Loucy (cell line): ENCODE measurements around the gene ZNF326.

Experiments used
- H2AFZ ChIP-seq: fragments of 200-600 bp; sonication (generic); 2 replicates; pipeline ENCODE4 v1.6.0; 2016; ENCODE audit warnings: antibody characterized with exemption, mild to moderate bottlenecking, low read length, moderate library complexity
- H3F3A ChIP-seq: fragments of 200-600 bp; 2 replicates; pipeline ENCODE4 v1.6.0; 2016; ENCODE audit warnings: antibody characterized with exemption, low read depth, mild to moderate bottlenecking
- H3K27me3 ChIP-seq: fragments of 200-600 bp; sonication (generic); 2 replicates; pipeline ENCODE4 v1.6.1; 2014; ENCODE audit warnings: low read length, mild to moderate bottlenecking; ENCODE audit not compliant: insufficient read depth, poor library complexity, severe bottlenecking
- H3K36me3 ChIP-seq: fragments of 200-600 bp; sonication (generic); 2 replicates; pipeline ENCODE4 v1.6.1; 2016; ENCODE audit warnings: low read length; ENCODE audit not compliant: insufficient read depth
- H3K4me1 ChIP-seq: fragments of 200-600 bp; sonication (generic); 2 replicates; pipeline ENCODE4 v1.5.1; 2014; ENCODE audit warnings: low read length, mild to moderate bottlenecking; ENCODE audit not compliant: insufficient read depth, poor library complexity, severe bottlenecking
- H3K4me2 ChIP-seq: fragments of 200-600 bp; sonication (generic); 2 replicates; pipeline ENCODE4 v1.6.0; 2014; ENCODE audit warnings: antibody characterized with exemption, low read length, low read depth, mild to moderate bottlenecking; ENCODE audit not compliant: poor library complexity, severe bottlenecking
- H3K4me3 ChIP-seq: fragments of 200-600 bp; sonication (generic); 2 replicates; pipeline ENCODE4 v1.5.1; 2014; ENCODE audit warnings: low read length, mild to moderate bottlenecking, mixed read lengths; ENCODE audit not compliant: poor library complexity, severe bottlenecking
- H3K79me2 ChIP-seq: fragments of 200-600 bp; sonication (generic); 2 replicates; pipeline ENCODE4 v1.6.1; 2014; ENCODE audit warnings: low read length; ENCODE audit not compliant: insufficient read depth
- H3K9ac ChIP-seq: fragments of 200-600 bp; sonication (generic); 2 replicates; pipeline ENCODE4 v1.6.0; 2014; ENCODE audit warnings: mild to moderate bottlenecking, low read depth, low read length, moderate library complexity; ENCODE audit not compliant: poor library complexity, severe bottlenecking
- H3K9me2 ChIP-seq: fragments of 200-600 bp; sonication (generic); replicated peaks from 2 replicates; pipeline ENCODE4 v1.6.1; 2016; ENCODE audit warnings: low read depth, low read length, mixed read lengths
- H3K9me3 ChIP-seq: fragments of 200-600 bp; sonication (generic); 2 replicates; pipeline ENCODE4 v1.6.1; 2014; ENCODE audit warnings: mild to moderate bottlenecking, antibody characterized with exemption, low read length, low read depth; ENCODE audit not compliant: insufficient read depth
- H4K20me1 ChIP-seq: fragments of 200-600 bp; sonication (generic); 2 replicates; pipeline ENCODE4 v1.6.0; 2014; ENCODE audit warnings: antibody characterized with exemption, low read length, mild to moderate bottlenecking; ENCODE audit not compliant: insufficient read depth, poor library complexity, severe bottlenecking
- EZH2phosphoT487 ChIP-seq: fragments of 200-600 bp; IDR thresholded peaks from 2 replicates; pipeline ENCODE4 v1.6.1; 2018; ENCODE audit warnings: antibody characterized with exemption, mild to moderate bottlenecking, moderate library complexity, borderline replicate concordance
- TF ChIP-seq, protein P1 (sequence below): fragments of 200-600 bp; sonication (generic); conservative IDR thresholded peaks from 2 replicates; pipeline ENCODE4 v1.5.1; 2014; ENCODE audit warnings: mild to moderate bottlenecking, antibody characterized with exemption, low read length

ZNF326 gene, protein sequence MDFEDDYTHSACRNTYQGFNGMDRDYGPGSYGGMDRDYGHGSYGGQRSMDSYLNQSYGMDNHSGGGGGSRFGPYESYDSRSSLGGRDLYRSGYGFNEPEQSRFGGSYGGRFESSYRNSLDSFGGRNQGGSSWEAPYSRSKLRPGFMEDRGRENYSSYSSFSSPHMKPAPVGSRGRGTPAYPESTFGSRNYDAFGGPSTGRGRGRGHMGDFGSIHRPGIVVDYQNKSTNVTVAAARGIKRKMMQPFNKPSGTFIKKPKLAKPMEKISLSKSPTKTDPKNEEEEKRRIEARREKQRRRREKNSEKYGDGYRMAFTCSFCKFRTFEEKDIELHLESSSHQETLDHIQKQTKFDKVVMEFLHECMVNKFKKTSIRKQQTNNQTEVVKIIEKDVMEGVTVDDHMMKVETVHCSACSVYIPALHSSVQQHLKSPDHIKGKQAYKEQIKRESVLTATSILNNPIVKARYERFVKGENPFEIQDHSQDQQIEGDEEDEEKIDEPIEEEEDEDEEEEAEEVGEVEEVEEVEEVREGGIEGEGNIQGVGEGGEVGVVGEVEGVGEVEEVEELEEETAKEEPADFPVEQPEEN

DNA sequence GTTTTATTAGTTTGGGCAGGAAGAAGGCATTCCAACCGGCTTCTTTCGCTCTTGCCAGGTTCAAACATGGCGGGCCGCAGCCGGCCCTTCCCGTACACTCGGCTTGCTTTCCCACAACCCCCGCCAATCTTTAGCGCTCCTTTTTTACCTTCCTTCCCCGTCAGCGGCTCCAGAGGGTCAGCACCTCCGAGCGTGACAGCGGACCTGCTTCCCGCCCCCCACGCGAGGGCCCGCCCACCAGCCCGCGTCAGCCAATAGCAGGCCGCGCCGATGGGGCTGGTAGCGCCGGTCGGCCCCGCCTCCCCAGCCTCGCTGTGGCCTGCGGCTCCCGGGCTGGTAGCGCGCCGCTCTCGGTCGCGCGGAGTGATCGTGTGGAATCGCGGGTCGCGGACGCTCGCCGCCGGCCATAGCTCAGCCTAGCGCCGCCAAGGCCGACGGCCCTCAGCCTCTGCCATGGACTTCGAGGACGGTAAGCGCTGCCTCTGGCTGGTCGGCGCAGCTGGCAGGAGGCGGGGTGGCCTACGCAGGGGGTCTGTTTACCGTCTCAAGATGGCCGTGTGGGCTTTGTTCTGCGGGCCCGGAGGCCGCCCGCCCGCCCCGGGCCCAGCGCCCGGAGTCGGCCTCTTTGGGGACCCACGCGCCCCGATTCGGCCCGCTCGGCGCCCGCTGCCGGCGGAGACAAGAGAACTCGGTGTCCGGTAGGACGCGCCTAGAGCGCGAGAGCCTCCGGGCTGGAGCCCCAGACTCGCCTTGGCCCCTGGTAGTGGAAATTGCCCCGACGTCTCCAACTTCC, at the start of gene ZNF326:
ZNF326 (plus strand) TSS at position 306 of the 793 bp plus-strand sequence; CDS start at position 454, 148 bp downstream.
- Histone ChIP-seq H3K4me2 (peak within 1 kb of the TSS; percentile 97), H3K9me2 (no peaks in the 10 kb centered on the region), H3K79me2 (peaks cover 50% of the 10 kb centered on the region), H3K9me3 (no peaks in the 10 kb centered on the region), H4K20me1 (peaks cover 48% of the 10 kb centered on the region), H3K9ac (peak within 1 kb of the TSS; percentile 91), H3K27me3 (no peaks in the 10 kb centered on the region), H3K36me3 (no peaks in the 10 kb centered on the region; the same call in 1 of the 2 replicates), H3K4me3 (peak within 1 kb of the TSS; percentile 94), H3F3A (peaks cover 4% of the 10 kb centered on the region; the same call in 1 of the 2 replicates), H2AFZ (peak within 1 kb of the TSS; percentile 93), H3K4me1 (peaks cover 43% of the 10 kb centered on the region)
- TF ChIP-seq EZH2phosphoT487, result no peak
- TF ChIP-seq, protein P1, sequence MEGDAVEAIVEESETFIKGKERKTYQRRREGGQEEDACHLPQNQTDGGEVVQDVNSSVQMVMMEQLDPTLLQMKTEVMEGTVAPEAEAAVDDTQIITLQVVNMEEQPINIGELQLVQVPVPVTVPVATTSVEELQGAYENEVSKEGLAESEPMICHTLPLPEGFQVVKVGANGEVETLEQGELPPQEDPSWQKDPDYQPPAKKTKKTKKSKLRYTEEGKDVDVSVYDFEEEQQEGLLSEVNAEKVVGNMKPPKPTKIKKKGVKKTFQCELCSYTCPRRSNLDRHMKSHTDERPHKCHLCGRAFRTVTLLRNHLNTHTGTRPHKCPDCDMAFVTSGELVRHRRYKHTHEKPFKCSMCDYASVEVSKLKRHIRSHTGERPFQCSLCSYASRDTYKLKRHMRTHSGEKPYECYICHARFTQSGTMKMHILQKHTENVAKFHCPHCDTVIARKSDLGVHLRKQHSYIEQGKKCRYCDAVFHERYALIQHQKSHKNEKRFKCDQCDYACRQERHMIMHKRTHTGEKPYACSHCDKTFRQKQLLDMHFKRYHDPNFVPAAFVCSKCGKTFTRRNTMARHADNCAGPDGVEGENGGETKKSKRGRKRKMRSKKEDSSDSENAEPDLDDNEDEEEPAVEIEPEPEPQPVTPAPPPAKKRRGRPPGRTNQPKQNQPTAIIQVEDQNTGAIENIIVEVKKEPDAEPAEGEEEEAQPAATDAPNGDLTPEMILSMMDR, result no peak

DNA sequence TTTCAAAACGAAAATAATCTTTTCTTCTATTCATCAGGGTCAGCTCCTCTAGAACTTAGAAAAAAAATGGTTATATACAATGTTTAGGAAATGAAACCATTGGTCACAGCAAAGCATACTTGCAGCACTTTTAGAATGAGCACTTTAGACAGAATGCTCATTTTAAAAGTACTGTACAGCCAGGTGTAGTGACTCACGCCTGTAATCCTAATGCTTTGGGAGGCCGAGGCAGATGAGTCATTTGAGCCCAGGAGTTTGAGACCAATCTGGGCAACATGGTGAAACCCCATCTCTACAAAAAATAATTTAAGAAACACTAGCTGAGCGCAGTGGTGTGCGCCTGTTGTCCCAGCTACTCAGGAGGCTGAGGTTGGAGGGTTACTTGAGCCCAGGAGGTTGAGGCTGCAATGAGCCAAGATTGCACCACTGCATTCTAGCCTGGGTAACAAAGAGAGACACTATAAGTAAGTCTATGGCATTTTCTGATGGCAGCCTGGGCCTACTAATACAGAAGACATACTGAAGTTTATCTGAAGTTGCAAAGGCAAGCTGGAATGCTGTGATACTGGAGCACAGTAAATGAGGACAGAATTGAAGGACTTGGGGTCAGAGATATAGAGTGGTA, 48.9 kb upstream of the ZNF326 start:
- H3K4me2 ChIP-seq, result no peak overlapping the region

DNA sequence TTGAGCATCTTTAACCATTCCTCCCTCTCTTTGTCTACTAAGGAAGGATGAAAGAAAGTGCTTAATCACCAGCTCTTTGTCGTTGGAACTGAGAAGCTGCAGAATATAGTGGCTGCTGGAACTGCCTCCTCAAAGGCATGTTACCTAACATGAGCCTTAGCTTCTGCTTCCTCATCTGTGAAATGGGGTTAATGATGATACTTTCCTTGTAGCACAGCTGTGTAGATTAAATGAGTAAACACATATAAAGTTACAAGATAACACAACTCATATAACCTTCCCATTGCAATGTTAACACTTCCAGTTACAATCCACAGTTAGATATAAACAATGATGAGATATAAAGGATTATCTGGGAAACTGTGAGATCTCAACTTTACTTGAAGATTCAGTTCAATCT, 48.4 kb upstream of the ZNF326 start:
- Histone ChIP-seq H3K4me2 (no peak overlapping the region), H3K9me3 (no peaks in the 10 kb centered on the region), H3K36me3 (no peaks in the 10 kb centered on the region), H3K9ac (no peak overlapping the region), H3K4me1 (no peaks in the 10 kb centered on the region), H3K79me2 (no peaks in the 10 kb centered on the region), H3F3A (0 out of 2 replicates have a peak, but pooled peaks cover under 1% of the 10 kb centered on the region), H4K20me1 (no peaks in the 10 kb centered on the region), H3K27me3 (no peaks in the 10 kb centered on the region), H3K4me3 (no peak overlapping the region), H3K9me2 (no peaks in the 10 kb centered on the region), H2AFZ (no peak overlapping the region)
- no peak for TF ChIP-seq EZH2phosphoT487
- TF ChIP-seq, protein P1, result no peak

More for the DNA sequence above, 48.9 kb upstream of the ZNF326 start:
- Histone ChIP-seq H4K20me1 (no peaks in the 10 kb centered on the region), H2AFZ (no peak overlapping the region), H3K9me3 (no peaks in the 10 kb centered on the region), H3K4me1 (peaks cover 4% of the 10 kb centered on the region), H3K79me2 (no peaks in the 10 kb centered on the region), H3K9me2 (no peaks in the 10 kb centered on the region), H3K4me3 (no peak overlapping the region), H3K9ac (no peak overlapping the region), H3F3A (no peaks in the 10 kb centered on the region), H3K27me3 (no peaks in the 10 kb centered on the region), H3K36me3 (no peaks in the 10 kb centered on the region)
- no peak for TF ChIP-seq EZH2phosphoT487
- TF ChIP-seq, protein P1, result no peak
